NCI-H2171 treated with DMSO at 0.1 percent for 48 hours (cell line): ENCODE data around the gene STIM1.
"Not testable (repeated sequence)": the region's sequence is repeated elsewhere in the genome, so short reads cannot be mapped to it uniquely, and the experiment has no call there.

Experiments used
- DNase-seq: peaks from one replicate; lab custom pipeline; 2025; lab: John Stamatoyannopoulos, UW

The STIM1 gene

DNA sequence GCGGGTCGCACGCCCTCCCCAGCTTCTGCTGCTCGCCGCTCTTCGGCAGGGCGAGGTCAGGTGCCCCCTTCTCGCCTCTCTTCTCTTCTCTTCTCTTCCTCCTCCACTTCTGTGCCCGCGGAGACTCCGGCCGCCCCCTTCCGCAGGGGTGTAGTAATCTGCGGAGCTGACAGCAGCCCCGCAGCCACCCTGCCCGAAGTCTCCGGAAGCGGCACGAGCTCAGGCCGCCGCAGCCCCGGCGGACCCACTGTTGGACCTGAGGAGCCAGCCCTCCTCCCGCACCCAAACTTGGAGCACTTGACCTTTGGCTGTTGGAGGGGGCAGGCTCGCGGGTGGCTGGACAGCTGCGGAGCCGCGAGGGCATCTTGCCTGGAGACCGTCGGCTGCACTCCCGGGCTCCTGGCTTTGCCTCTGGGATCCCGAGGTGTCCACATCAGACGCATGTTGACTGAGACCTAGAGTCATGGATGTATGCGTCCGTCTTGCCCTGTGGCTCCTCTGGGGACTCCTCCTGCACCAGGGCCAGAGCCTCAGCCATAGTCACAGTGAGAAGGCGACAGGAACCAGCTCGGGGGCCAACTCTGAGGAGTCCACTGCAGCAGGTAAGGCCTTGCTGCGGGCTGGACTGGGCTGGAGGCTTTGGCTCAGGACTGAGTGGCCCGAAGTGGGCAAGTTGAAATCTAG, 486 bp downstream of the STIM1 start:
- peak; percentile 2 for DNase-seq

DNA sequence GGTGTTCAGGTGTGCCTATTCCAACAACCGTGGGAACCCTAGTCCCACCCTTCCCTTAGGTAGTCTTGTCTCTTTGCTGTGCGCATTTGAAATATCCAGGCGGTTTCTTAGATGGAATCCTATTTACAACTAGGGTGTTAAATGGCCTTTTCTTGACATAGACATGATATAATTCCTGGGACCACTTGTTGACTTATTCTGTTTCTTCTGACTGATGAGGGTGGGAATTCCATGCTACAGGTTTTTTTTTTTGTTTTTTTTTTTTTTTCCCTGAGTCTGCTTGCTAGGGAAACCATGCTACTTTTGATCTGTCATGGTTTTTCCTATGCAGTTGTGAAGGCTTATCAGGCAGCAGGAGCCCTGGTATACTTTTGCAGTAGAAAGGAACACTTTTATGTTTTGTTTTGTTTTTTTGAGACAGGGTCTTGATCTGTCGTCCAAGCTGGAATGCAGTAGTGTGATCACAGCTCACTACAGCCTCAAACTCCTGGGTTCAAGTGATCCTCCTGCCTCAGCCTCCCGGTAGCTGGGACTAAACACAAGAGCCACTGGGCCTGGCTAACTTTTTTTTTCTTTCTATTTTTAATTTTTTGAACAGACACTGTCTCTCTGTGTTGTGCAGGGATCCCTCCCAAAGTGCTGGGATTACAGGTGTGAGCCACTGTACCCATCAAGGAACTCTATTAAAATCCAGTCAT, 1.5 kb downstream of the STIM1 start:
- DNase-seq: no peak

DNA sequence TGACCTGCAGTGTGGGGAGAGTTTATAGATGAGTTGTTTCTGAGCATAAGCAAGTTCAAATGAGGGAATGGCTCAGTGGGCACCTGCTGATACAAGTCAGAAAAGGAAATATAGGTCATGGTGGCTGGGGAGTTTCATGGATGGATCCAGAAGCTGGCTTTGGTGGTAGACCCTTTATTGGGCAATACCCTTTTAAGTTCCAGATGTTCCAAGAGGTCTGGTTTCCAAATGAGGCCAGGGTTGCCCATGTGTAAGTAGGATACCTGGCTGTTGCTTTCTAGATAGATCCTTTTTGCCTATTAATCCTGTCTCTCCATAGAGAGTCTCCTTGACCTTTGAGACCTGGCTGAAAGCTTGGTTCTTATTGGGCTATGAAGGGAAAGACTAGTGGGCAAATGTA, 2.2 kb downstream of the STIM1 start:
- no peak for DNase-seq

DNA sequence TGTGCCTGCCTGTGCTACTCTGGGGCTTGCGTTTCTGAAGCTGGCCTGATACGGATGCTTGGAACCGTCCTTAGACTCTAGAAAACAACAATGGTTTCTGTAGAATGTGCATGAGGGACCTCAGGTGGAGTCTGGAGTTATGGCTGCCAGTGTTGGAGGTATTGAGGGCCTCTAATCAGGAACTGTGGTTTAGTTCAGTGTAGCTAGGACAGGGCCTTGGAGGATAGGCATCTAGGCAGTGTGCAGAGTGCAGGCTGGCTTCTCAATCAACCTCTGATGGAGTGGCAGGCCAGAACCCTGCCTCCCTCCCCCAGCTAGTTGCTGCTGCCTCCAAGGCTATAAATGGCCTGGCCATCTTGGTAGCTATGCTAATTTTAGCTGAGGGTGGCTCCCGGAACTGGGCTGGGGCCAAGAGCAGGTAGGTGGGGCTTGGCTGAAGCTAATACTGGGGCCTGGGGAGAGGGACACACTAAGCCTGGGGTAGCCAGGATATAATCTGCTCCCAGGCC, 4.0 kb downstream of the STIM1 start:
- DNase-seq: no peak

DNA sequence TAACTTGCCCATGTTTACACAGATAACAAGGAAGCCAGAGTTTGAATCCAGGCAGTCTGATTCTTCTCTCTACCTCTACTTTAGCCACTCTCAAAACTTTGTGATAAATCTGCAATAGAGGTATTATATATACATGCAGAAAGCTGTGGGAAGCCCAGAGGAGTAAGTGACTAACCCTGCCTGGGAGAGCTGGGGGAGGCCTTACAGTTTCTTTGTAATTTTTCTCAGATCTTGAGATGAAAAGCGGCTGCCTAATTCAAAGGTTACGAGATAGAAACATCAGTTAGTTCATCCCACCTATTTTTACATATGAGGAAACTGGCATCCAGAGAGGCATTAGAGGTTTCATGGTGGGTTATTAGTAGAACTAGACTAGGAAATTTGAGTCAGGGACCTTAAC, 4.9 kb downstream of the STIM1 start:
- no peak for DNase-seq

DNA sequence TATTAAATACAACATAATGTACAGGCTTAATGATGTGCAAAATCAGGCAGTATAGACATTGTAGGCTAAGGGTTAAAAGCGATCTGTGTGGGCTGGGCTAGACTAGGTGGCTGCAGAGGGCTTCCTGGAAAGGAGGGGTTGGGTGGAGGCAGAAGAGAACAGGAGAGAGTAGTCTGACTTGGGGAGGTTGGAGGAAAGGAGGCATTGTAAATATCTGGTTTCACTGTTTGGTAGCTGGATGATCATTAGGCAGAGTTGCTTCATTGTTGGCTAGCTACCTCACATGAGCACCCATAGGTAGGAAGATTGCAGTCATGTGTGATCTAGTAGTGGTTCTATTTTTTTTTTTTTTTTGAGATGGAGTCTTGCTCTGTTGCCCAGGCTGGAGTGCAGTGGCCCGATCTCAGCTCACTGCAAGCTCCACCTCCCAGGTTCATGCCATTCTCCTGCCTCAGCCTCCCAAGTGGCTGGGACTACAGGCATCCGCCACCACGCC, 5.5 kb downstream of the STIM1 start:
- DNase-seq: not testable (repeated sequence)

DNA sequence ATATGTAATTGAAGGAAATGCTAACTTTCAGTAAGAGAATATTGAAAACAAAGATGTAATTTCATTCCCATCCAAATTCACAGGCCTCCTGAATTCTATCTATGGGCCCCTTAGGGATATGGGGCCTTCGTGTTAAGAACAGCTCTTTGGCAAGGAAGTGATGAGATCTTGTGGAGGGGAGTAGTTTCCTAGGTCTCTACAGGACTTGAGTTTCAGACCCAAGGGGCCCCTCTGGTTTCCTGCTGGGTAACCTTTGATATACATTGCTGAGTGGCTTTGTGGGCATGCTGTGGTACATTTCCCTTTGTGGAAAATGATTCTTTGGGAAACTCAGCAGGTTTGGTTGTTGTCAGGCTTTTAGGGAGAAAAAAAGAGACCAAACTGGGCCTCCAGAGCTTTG, 6.2 kb downstream of the STIM1 start:
- no peak for DNase-seq

DNA sequence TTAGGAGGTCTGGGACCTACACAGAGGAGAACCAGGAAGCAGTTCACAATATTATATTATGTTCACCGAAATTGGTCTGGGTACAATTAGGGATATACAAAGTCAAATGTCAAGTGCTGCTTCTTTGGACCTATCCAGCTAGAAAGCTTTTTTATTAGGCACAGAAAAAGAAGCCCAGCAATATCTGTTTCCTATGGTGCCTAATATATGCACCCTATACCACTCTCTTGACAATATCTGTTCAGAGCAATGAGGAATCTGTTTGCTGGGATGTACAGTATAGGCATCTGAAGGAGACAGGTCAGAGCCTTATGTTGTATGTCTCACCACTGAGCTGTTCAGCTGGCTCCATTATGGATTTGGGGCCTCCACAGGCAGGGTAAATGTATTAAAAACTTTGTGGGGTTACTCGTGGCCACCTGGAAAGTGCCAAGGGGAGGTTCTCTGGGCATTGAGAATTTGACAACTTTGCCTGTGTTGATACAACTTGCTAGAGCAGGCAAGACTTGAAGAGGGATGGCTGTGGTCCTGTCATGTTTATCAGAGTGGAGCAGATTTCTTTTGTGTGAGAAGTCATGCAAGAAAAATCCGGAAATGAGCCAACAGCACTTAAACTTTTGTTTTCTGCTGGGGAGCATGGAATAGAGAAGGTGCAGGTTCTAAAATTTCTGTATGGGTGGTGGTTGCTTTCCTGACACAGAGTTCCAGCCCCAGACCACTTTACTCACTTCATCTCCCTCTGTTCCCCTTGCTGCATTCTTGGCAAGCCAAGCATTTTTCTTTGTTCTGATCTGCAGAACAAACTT, 10.1 kb downstream of the STIM1 start:
- no peak for DNase-seq

DNA sequence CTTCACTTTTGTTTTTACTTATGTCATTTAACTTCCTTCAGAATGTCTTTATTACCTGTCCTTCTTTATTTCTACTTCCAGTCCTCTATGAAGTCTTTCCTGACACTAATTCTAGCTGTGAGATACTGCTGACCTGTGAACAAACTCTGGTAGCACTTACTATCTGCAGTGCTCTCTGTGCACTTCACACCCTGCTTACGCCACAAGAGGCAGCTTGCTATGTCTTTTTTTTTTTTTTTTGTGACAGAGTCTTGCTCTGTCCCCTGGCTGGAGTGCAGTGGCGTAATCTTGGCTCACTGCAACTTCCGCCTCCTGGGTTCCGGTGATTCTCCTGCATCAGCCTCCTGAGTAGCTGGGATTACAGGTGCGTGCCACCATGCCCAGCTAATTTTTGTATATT, 10.7 kb downstream of the STIM1 start:
- no peak for DNase-seq

DNA sequence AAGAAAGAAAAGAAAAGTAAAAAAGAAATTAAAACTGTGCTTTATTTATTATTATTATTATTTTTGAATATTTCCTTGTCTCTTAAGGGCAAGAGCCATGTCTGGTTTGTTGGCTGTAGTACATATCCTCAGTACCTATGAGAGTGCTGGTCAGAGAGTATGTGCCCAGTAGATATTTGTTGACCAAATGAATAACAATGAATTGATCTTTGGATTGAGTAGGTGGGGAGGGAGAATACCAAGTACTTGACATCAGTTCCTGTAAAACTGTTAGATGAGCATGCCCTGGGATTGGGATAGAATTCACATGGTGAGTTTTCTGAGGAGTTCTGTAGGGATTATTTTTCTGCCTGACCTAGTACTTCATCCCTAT, 11.4 kb downstream of the STIM1 start:
- no peak for DNase-seq

DNA sequence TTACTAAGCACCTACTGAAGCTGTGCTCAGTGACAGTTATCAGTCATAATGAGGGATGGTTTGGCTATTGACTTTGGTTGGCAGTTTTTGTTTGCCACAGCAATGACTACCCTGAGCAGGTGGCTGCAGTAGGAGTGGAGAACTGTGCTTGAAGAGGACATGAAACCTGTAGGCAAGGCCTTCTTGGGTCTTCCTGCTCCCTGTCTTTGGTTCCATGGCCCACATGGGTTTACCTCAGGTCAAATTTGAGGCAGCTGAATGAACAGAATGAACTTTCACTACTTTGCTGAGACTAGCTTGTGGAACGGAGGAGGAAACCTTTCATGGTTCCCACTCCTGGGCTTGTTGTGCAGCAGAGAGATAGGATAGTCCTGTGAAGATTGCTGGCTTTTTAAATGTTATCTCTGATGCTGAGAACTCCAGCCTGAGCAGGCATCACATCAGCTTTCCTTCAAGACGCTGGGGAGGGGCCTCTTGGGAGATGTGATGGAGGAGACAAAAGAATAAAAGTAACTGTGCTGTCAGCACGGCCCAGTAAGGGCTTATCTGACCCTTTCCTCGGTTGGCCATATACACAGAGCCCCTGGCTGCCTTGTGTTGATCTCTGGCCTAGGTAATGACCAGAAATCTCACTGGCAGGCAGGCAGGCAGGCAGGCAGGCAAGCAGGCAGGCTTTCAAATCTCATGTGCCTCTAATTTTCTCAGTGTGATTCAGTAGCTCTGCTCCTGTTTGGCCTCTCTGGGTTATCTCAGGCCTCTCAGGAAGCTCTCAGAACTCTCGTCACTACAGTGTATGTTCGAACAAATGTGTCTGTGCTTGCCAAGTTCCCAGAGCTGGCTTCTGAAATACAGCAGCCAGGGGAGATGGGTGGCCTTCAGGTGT, 12.0 kb downstream of the STIM1 start:
- DNase-seq: no peak

DNA sequence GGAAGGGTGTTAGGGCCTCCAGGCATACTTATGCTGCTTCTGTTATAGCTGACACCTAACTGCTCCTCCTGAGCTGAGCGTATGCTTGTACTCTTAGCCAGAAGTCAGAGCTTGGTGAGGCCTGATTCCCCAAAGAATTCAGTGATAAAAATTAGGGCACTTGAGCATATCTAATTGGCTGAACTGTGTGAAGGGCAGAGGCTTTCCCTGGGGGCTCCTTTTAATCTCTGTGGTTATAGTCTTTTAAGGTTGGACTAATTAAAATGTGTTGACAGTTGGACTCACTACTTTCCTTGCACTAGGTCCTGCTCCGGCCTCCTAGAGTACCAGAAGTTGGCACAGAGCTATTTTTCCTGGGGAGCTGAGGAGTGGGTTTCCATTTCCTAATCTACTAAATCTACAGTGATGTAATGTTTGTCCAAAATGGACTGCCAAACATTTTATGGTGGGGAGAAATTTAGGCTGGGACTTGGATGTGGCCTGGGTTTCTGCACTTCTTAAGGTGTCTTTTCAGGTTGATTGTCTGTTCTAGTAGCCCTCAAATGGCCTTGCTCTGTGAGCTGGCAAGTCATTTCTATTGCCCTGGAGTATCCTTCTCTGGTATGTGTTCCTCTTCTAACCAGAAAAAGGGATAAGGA, 18.4 kb downstream of the STIM1 start:
- DNase-seq: no peak

DNA sequence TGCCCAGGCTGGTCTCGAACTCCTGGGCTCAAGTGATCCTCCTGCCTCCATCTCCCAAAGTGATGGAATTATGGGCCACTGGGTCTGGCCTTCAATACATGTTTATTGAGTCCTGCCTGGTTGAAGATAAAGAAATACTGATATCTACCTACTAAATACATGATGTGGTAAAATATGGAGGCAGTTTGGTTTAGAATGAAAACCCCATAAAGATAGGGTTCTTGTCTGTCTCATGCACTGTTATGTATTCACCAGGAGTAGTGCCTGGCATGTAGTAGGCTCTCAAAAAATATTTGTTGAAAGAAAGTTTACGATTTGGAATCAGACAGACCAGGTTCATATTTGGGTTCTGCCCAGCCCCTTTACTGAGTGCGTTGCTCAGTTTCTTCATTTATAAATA, 21.1 kb downstream of the STIM1 start:
- no peak for DNase-seq

DNA sequence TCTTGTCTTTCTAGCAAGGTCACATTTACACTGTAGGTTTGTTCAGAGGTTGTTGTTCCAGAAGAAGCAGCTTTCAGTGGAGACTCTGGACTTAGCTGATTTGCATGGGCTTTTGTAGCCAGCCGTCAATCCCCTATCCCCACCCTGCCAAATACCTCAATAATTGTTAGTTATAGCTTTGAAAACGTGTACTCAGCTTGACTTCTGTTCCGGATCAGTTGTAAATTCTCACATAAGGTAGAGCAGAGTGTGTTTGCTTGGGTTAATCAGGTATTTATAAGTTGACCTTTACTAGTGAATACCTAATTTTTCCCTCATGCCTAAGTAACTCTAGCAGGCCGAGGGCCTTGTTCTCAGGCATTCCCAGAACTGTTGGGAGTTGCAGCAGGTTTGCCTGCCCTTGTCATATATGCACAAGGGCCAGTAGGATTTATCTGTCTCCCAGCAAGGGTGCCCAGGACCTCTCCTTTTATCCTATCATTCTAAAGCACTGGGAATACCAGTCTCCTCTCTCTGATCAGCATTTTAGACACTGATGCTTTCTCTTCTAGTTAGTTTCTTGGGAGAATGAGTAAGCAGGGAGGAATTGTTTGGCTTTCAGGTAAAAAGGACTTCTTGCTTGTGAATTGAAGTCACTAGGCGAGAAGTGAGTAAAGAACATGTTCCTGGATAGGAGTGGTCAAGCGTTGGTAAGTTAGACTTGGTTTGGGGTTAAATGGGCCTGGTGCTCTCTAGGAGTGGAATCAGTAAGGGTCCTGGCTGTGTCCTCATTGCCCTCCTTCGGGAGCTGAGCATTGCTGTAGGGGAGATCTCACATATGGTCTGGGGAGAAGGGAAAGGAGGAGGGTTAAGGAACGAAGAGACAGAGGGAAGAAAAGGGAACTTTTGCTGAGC, 22.1 kb downstream of the STIM1 start:
- DNase-seq: no peak

DNA sequence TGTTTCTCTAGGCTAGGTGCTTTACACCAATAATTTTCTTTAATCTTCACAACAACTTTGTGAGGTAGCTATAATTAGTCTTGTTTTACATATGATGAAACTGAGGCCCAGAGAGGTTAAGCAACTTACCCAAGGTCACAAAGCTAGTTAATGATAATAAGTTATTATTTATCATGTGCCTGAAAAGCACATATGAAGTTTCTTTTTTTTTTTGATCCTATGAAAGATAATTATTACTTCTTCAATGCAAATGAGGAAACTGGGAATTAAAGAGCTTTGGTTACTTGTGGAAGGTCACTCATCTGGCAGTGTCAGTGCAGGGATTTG, 22.8 kb downstream of the STIM1 start:
- DNase-seq: no peak

DNA sequence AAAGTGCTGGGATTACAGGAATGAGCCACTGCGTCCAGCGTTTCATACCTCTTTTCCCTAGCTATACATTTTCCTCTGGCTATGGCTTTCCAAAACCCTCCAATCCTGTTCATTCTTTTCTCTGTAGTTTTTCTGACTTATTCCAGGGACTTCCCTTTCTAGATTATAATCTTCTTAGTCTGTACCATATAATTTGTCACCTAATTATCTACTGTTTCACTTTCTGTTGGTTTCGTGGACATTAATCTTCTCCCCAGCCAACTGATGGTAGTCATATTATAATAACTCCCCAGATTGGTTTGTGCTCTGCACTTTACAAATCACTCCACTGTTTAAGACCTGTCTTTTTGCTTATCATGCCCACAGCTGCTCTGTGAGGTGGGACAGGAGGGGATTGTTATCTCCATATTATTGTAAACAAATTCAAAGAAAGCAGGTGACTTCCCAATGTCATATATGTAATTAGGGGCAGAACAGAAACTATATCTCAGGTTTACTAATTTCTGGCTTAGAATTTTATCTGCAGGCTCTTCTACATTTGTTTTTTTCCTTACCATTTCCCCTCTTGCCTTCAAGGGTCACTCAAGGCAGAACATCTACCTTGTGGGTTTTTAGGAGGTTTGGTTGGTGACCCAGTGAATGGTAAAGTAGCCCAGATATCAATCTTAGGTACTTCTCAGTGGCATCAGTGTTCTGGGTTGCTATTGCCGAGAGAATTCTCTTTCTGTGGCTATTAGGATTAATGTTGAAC, 23.9 kb downstream of the STIM1 start:
- no peak for DNase-seq

DNA sequence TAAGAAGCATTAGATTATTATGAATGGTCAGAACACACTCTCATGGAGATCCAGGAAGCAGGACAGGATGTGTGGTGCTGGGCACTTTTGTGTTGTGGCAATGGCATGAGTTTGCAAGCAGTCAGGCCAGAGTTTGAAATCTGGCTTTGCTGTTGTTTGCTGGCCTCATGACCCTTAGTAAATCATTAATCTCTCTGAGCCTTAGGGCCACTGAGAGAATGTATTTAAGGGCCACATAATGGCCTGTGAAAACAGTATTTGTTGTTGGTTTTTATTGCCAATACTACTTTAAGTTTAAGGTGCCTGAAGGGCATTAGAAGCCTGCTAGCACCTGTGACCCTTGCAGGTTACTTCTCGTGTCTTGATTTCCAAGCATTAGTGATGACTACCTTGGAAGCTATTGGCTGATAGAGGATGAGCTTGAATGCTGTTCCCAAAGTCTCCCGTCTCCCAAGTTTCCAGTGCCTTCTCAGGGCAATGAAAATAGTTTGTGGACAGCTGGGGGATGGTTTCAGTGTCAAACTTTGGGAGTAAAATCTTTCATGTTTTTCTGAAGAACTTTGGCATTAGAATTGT, 24.6 kb downstream of the STIM1 start:
- DNase-seq: no peak

DNA sequence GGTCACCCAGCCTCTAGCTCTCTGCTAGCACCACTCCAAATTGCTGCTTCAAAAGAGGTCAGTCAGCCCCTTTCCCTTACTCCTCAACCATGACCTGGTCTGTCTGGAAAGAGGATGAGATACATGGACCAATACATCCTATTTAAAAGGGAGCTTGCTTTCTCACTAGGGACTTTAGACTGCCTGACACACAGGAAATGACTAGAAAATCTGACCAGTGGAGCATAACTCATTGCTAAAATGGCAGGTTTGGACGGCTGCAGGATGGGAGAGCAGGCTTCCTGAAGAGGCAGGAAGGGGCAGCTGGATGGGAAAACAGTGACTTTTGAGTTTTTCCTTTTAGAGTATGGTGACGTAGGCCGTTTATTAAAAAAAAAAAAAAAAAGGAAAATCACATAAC, 25.3 kb downstream of the STIM1 start:
- no peak for DNase-seq

DNA sequence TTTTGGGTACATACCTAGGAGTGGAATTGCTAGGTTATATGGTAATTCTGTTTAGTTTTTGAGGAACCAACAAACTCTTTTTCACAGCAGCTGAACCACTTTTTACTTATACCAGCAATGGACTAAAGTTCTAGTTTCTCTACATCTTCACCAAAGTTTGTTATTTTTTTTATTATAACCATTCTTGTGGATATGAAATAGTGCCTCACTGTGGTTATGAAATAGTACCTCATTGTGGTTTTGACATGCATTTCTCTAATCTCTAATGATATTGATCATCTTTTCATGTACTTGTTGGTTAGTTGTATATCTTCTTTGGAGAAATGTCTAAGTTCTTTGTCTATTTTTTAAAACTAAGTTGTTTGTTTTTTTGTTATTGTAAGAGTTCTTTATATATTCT, 27.2 kb downstream of the STIM1 start:
- DNase-seq: no peak
